ENCODE data around the gene SETBP1. TPM values are rescaled to one million over a fixed set of nuclear protein-coding genes. Genes with fewer than 3 reads are reported as not detected.

The SETBP1 gene
- total RNA-seq, 2 donors from 2014 or later = 17.3 to 20.1 TPM

- Histone ChIP-seq H3K9ac (ENCODE audit: extremely low read depth, low read length, poor library complexity, severe bottlenecking) (no peak overlapping the region), H3K4me3 (ENCODE audit: low read length) (no peak overlapping the region), H3K27ac (ENCODE audit: low read depth, low read length) (no peak overlapping the region), H3K36me3 (ENCODE audit: control insufficient read depth, insufficient read depth, low read length) (peaks cover 31% of the 10 kb centered on the region), H3K4me1 (ENCODE audit: control insufficient read depth, insufficient read depth, low read length) (no peaks in the 10 kb centered on the region), H3K27me3 (ENCODE audit: control insufficient read depth, insufficient read depth, low read length, poor library complexity, severe bottlenecking) (no peaks in the 10 kb centered on the region), H3K9me3 (ENCODE audit: control insufficient read depth, low read length) (no peaks in the 10 kb centered on the region)
- H3K9me3 Mint-ChIP-seq = no peaks in the 10 kb centered on the region
- peaks cover 3% of the 10 kb centered on the region for H3K36me3 Mint-ChIP-seq (ENCODE audit: low read depth)
- no peaks in the 10 kb centered on the region for H3K4me1 Mint-ChIP-seq
- H3K27ac Mint-ChIP-seq = no peak overlapping the region
- TF ChIP-seq, protein P1, sequence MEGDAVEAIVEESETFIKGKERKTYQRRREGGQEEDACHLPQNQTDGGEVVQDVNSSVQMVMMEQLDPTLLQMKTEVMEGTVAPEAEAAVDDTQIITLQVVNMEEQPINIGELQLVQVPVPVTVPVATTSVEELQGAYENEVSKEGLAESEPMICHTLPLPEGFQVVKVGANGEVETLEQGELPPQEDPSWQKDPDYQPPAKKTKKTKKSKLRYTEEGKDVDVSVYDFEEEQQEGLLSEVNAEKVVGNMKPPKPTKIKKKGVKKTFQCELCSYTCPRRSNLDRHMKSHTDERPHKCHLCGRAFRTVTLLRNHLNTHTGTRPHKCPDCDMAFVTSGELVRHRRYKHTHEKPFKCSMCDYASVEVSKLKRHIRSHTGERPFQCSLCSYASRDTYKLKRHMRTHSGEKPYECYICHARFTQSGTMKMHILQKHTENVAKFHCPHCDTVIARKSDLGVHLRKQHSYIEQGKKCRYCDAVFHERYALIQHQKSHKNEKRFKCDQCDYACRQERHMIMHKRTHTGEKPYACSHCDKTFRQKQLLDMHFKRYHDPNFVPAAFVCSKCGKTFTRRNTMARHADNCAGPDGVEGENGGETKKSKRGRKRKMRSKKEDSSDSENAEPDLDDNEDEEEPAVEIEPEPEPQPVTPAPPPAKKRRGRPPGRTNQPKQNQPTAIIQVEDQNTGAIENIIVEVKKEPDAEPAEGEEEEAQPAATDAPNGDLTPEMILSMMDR (conservative IDR thresholded peaks at IDR 0.05) = no peak
- H3K4me3 Mint-ChIP-seq = no peak overlapping the region
- H3K27me3 Mint-ChIP-seq (ENCODE audit: insufficient read depth) = no peaks in the 10 kb centered on the region
- no peak for DNase-seq
- 92 to 100% methylated on average over 1 to 2 of the region's 2 CpGs for WGBS, 2 experiments (ENCODE audit: insufficient coverage in 1 of 2, insufficient read length in 1 of 2)
Observed at GRCh38 chr18:44959013-44959412, 278.3 kb downstream of the SETBP1 start.

- Histone ChIP-seq H3K4me3 (ENCODE audit: low read length) (no peak overlapping the region), H3K27ac (ENCODE audit: low read depth, low read length) (no peak overlapping the region), H3K36me3 (ENCODE audit: control insufficient read depth, insufficient read depth, low read length) (peaks cover 25% of the 10 kb centered on the region), H3K4me1 (ENCODE audit: control insufficient read depth, insufficient read depth, low read length) (no peaks in the 10 kb centered on the region), H3K9me3 (ENCODE audit: control insufficient read depth, low read length) (no peaks in the 10 kb centered on the region), H3K9ac (ENCODE audit: extremely low read depth, low read length, poor library complexity, severe bottlenecking) (no peak overlapping the region), H3K27me3 (ENCODE audit: control insufficient read depth, insufficient read depth, low read length, poor library complexity, severe bottlenecking) (no peaks in the 10 kb centered on the region)
- Mint-ChIP-seq H3K4me3 (no peak overlapping the region), H3K9me3 (no peaks in the 10 kb centered on the region), H3K4me1 (no peaks in the 10 kb centered on the region), H3K27me3 (ENCODE audit: insufficient read depth) (no peaks in the 10 kb centered on the region), H3K27ac (no peak overlapping the region), H3K36me3 (ENCODE audit: low read depth) (no peaks in the 10 kb centered on the region)
- TF ChIP-seq, protein P1 (conservative IDR thresholded peaks at IDR 0.05) = no peak
- no peak for DNase-seq
- 100% methylated on average over 1 to 2 of the region's 2 CpGs for WGBS, 2 experiments (ENCODE audit: insufficient coverage in 1 of 2, insufficient read length in 1 of 2)
Observed at GRCh38 chr18:44960580-44960979, 279.9 kb downstream of the SETBP1 start.

DNA sequence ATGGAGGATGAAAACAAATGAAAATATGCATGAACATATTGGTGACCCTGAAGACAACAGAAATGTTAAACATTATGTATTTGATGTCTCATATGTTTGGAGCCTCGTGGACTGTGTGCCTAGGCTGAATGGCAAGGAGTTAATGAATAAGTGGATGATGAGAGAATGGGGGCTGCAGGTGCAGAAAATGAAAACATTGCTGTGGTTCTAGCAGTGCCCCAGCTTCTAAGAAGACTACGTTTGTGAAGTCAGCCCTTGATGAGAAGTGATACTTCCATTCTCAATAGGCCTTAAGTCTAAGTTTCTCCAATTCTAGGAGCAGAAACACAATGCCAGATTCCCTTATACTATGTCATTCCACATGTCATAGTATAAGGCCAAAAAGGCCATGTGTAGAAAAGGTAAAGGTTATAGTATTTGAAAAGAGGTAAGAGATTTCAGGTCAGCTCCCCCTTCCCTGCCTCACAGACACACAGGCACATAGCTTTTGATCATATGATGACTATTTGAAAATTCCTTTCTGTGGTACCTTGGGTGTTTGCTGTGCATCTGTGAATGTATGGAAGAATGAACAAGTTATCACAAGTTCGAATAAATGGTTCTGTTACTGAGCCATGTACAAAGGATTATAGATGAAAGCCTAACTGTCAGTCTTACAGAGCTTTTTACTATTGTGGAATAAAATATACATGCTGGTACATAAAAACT lies 280.8 kb downstream of the SETBP1 start:
- Mint-ChIP-seq H3K27me3 (ENCODE audit: insufficient read depth) (no peaks in the 10 kb centered on the region), H3K9me3 (no peaks in the 10 kb centered on the region), H3K36me3 (ENCODE audit: low read depth) (no peaks in the 10 kb centered on the region), H3K27ac (no peak overlapping the region), H3K4me3 (no peak overlapping the region), H3K4me1 (no peaks in the 10 kb centered on the region)
- Histone ChIP-seq H3K27ac (ENCODE audit: low read depth, low read length) (no peak overlapping the region), H3K4me1 (ENCODE audit: control insufficient read depth, insufficient read depth, low read length) (no peaks in the 10 kb centered on the region), H3K36me3 (ENCODE audit: control insufficient read depth, insufficient read depth, low read length) (peaks cover 17% of the 10 kb centered on the region), H3K9ac (ENCODE audit: extremely low read depth, low read length, poor library complexity, severe bottlenecking) (no peak overlapping the region), H3K4me3 (ENCODE audit: low read length) (no peak overlapping the region), H3K9me3 (ENCODE audit: control insufficient read depth, low read length) (no peaks in the 10 kb centered on the region), H3K27me3 (ENCODE audit: control insufficient read depth, insufficient read depth, low read length, poor library complexity, severe bottlenecking) (no peaks in the 10 kb centered on the region)
- TF ChIP-seq, protein P1 (conservative IDR thresholded peaks at IDR 0.05) = no peak
- 93 to 100% methylated on average over 2 to 3 of the region's 3 CpGs for WGBS, 2 experiments (ENCODE audit: insufficient coverage in 1 of 2, insufficient read length in 1 of 2)
- no peak for DNase-seq

All from endodermal cell (in vitro differentiated cells).